ENCODE results near the gene PRIM2.
"Not testable (repeated sequence)": the region's sequence is repeated elsewhere in the genome, so short reads cannot be mapped to it uniquely, and the experiment has no call there.

The PRIM2 gene

GRCh38 chr6:57368965-57369731, 51.7 kb downstream of the PRIM2 start:
- not testable (repeated sequence) for DNase-seq (ENCODE audit: low spot score)

DNA sequence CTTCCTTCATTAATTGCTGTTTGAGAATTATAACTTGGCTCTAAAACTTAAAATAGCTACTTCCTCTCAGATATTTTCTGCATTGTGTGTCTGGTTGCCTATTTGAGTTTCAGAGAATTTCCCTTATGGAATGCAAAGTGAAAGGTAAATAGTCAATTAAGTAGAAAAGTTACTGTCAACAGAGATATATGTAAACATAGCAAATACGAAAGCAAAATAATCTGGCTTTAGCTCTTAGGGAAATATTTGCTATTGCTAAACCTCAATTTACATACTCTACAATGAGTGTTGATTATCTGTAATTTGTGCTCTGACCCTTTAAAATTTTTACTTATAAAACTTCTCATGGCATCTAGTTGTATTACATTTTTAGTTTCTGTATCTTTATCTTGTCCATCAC, 54.3 kb downstream of the PRIM2 start:
- DNase-seq (ENCODE audit: low spot score): not testable (repeated sequence)

DNA sequence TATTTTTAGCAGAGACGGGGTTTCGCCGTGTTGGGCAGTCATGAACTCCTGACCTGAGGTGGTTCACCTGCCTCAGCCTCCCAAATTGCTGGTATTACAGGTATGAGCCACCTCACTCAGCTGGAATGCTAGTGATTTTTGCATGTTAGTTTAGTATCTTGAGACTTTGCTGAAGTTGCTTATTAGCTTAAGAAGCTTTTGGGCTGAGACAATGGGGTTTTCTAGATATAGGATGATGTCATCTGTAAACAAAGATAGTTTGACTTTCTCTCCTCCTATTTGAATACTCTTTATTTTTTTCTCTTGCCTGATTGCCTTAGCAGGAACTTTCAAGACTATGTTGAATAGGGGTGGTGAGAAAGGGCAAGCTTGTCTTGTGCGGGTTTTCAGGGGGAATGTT, 57.3 kb downstream of the PRIM2 start:
- not testable (repeated sequence) for DNase-seq (ENCODE audit: low spot score)

GRCh38 chr6:57376083-57376482, 58.7 kb downstream of the PRIM2 start:
- DNase-seq (ENCODE audit: low spot score): not testable (repeated sequence)

- DNase-seq (ENCODE audit: low spot score): not testable (repeated sequence)
Measured at GRCh38 chr6:57389038-57389592, 71.7 kb downstream of the PRIM2 start.

- DNase-seq (ENCODE audit: low spot score): not testable (repeated sequence)
Measured at GRCh38 chr6:57390818-57391217, 73.4 kb downstream of the PRIM2 start.

GRCh38 chr6:57392047-57392446, 74.6 kb downstream of the PRIM2 start:
- not testable (repeated sequence) for DNase-seq (ENCODE audit: low spot score)

DNA sequence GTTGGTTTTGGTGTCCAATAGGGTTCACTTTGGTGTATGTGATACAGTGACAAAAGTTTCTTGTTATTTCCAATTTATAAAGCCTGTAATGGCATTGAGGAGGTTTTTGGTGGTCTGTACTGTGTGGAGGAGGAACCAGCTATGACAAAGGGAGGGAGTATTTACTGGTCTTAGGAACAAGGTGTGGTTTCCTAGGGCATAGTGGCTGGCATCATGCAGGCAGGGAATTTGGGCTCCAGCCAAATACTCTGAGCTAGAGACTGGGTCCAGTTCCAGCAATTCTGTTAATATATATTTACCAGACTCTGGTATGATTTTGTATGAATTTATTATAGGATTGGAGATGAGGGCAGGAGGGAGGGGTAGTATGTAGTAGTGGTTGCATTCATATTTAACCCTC, 101.9 kb downstream of the PRIM2 start:
- DNase-seq (ENCODE audit: low spot score): not testable (repeated sequence)

GRCh38 chr6:57421503-57421902, 104.1 kb downstream of the PRIM2 start:
- DNase-seq (ENCODE audit: low spot score): no peak

- no peak for DNase-seq (ENCODE audit: low spot score)
Measured at GRCh38 chr6:57423468-57423867, 106.0 kb downstream of the PRIM2 start.

- not testable (repeated sequence) for DNase-seq (ENCODE audit: low spot score)
Measured at GRCh38 chr6:57431742-57432141, 114.3 kb downstream of the PRIM2 start.

DNA sequence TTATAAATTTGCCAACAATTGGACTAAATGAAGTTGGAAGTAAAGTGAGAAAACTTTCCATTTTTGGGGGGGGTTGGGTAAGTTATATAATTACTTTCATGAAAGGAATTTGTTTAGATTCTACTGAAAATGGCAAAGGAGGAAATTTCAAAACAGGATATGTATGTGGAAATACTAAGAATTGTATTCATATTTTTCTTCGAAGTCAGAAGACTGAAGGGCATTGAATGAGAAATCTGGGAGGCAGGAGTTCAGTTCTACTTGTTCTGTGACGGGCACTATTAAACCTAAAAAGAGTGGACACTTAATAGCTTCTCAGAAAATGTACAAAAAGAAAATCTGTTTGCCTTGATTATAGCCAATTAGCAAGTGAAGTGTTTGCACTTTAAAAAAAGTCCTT, 114.7 kb downstream of the PRIM2 start:
- peak; percentile 54 for DNase-seq (ENCODE audit: low spot score)

DNA sequence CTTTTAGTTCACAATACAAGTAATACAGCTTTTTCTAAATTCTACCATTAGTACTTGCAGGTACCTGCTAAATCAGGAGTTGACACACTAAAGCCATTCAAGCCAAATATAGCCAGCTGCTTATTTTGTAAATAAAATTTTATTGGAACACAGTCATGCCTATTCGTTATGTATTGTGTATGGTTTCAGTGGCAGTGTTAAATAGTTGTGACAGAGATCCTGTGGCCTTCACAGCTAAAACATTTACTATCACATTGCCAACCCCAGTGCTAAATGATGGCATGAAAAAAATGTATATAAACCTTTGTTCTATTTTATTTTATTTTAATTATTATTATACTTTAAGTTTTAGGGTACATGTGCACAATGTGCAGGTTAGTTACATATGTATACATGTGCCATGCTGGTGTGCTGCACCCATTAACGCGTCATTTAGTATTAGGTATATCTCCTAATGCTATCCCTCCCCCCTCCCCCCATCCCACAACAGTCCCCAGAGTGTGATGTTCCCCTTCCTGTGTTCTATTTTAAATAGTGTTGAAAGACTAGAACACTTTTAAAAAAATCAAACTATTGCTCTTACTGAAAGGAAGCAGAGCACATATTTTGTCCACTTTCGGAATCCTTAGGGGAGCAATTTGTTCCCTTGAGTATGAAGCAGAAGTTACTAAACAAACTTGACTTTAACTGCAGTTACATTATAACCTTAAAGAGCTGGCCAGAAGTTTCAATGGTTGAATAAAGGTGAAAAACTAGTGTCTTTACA, 115.7 kb downstream of the PRIM2 start:
- DNase-seq (ENCODE audit: low spot score): no peak

DNA sequence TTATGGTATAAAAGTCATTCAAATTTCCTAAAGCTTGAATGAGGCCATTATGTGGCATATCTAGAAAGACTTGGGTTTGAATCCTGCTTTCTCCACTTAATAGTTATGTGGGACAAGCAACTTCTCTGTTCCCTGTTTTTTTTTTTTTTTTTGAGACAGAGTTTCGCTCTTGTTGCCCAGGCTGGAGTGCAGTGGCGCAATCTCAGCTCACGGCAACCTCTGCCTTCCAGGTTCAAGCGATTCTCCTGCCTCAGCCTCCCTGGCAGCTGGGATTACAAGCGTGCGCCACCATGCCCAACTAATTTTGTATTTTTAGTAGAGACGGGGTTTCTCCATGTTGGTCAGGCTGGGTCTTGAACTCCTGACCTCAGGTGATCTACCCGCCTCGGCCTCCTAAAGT, 116.4 kb downstream of the PRIM2 start:
- DNase-seq (ENCODE audit: low spot score): not testable (repeated sequence)

DNA sequence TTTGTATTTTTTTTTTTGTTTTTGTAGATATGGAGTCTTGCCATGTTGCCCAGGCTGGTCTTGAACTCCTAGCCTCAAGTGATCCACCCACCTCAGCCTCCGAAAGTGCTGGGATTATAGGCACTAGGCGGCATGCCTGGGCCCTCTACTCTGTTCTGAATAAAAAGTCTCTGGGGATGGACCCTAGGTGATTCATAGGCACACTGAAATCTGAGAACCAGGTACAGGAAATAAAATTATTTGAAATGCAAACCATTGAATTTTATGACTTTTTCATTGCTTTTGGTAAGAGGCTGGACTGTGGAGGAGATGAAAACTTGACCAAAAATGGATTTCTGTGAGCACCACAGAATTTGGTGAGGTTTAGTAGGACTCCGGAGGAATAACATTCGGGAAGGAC, 117.5 kb downstream of the PRIM2 start:
- no peak for DNase-seq (ENCODE audit: low spot score)

DNA sequence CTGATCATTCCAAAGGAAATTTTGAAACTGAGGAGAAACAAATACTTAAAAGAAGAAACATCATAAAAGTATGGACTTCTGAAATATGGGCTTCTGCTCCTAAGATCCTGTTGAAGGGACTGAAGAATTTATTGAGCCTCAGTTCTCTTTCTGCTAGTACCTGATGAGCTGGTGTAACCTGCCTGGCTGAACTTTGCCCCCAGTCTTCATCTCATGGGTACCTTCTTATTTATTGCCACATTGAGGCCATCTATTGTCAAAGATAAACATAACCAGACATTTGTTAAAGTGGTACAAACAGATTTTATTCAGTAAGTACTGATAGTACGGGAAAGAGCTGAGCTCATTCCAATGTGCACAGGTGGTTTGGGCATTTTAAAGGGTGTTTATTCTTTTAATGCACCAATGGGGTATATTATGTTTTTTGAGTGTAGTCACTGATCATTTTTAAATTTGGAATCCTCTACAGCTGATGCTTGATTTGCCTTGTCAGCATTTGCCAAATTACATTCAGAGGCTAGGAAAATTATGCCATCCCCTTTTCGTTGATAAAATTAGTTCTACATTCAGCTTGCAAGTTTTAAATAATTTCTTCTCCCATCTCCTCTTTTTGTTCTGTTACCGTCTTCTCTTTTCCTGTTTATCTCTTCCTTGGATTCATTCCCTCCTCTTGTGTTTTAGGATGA, 118.2 kb downstream of the PRIM2 start:
- DNase-seq (ENCODE audit: low spot score): no peak

GRCh38 chr6:57440735-57441134, 123.3 kb downstream of the PRIM2 start:
- DNase-seq (ENCODE audit: low spot score): not testable (repeated sequence)

GRCh38 chr6:57442133-57442532, 124.7 kb downstream of the PRIM2 start:
- not testable (repeated sequence) for DNase-seq (ENCODE audit: low spot score)

DNA sequence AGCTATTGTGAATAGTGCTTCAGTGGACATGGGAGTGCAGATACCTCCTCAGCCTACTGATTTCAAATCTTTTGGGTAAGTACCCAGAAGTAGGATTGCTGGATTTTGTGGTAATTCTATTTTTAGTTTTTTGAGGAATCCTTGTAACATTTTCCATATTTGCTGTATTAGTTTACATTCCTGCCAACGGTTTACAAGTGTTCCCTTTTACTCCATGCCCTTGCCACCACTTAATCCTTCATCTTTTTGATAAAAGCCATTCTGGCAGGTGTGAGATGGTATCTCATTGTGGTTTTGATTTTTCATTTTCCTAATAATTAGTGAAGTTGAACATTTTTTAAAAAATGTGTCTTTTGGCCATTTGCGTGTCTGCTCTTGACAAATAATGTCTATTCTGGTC, 125.8 kb downstream of the PRIM2 start:
- DNase-seq (ENCODE audit: low spot score): not testable (repeated sequence)

- DNase-seq (ENCODE audit: low spot score): not testable (repeated sequence)
Measured at GRCh38 chr6:57444787-57445186, 127.4 kb downstream of the PRIM2 start.

- DNase-seq (ENCODE audit: low spot score): not testable (repeated sequence)
Measured at GRCh38 chr6:57445379-57445778, 127.9 kb downstream of the PRIM2 start.

GRCh38 chr6:57445790-57446468, 128.5 kb downstream of the PRIM2 start:
- DNase-seq (ENCODE audit: low spot score): not testable (repeated sequence)

Data from GM03348 (cell line).